Esophagus muscularis mucosa (tissue), 4 donors: Measurements from ENCODE around the gene ACY1.

Experiments used
- EP300 ChIP-seq: sonication (generic); formaldehyde crosslinking; IDR thresholded peaks from one replicate; pipeline ENCODE4 v1.6.1; 2017; ENCODE audit warnings: antibody characterized with exemption
- POLR2A ChIP-seq: fragments of 450-650 bp; IDR thresholded peaks from one replicate; pipeline ENCODE4 v1.6.1; 2017; ENCODE audit warnings: antibody characterized with exemption, moderate library complexity, mild to moderate bottlenecking, low read depth
- POLR2AphosphoS5 ChIP-seq, 2 donors: sonication (generic); formaldehyde crosslinking; IDR thresholded peaks; one replicate each; pipeline ENCODE4 v1.6.1; 2017; ENCODE audit warnings: antibody characterized with exemption in 2 of 2
- TF ChIP-seq, protein P1 (sequence below), 3 experiments: fragments of 200-600 bp in 2 of 3; fragments of 450-650 bp in 1 of 3; sonication (generic) in 2 of 3; IDR thresholded peaks; one replicate each; pipeline ENCODE4 v1.5.1; 2017 to 2019; ENCODE audit warnings: antibody characterized with exemption in 3 of 3, mild to moderate bottlenecking in 2 of 3, moderate library complexity in 1 of 3

- TF ChIP-seq, protein P1, sequence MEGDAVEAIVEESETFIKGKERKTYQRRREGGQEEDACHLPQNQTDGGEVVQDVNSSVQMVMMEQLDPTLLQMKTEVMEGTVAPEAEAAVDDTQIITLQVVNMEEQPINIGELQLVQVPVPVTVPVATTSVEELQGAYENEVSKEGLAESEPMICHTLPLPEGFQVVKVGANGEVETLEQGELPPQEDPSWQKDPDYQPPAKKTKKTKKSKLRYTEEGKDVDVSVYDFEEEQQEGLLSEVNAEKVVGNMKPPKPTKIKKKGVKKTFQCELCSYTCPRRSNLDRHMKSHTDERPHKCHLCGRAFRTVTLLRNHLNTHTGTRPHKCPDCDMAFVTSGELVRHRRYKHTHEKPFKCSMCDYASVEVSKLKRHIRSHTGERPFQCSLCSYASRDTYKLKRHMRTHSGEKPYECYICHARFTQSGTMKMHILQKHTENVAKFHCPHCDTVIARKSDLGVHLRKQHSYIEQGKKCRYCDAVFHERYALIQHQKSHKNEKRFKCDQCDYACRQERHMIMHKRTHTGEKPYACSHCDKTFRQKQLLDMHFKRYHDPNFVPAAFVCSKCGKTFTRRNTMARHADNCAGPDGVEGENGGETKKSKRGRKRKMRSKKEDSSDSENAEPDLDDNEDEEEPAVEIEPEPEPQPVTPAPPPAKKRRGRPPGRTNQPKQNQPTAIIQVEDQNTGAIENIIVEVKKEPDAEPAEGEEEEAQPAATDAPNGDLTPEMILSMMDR (IDR thresholded peaks at IDR 0.05): no peak
- no peak for TF ChIP-seq EP300
- TF ChIP-seq POLR2AphosphoS5 (IDR thresholded peaks at IDR 0.05): no peak
- no peak for TF ChIP-seq POLR2A
These were observed 38.1 kb upstream of the ACY1 start for GRCh38 chr3:51945031-51945840.
